ENCODE results near the gene CHAF1A.

The CHAF1A gene

DNA sequence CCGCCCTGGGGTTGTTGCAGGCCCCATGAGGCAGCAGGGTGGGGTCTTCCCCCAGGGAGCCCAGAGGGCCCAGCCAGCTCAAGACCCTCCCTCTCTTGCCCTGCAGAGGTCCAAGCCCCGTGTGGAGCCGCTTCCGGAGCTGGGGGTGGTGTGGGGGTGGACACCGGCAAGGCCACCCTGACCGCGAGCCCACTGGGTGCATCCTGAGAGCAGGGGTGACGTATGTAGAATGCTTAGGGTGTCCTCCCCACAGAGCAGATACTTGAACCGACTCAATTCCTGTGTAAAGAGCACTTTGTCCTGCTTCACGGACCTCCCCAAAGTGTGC, 40.3 kb downstream of the CHAF1A start:
- no peak for DNase-seq

DNA sequence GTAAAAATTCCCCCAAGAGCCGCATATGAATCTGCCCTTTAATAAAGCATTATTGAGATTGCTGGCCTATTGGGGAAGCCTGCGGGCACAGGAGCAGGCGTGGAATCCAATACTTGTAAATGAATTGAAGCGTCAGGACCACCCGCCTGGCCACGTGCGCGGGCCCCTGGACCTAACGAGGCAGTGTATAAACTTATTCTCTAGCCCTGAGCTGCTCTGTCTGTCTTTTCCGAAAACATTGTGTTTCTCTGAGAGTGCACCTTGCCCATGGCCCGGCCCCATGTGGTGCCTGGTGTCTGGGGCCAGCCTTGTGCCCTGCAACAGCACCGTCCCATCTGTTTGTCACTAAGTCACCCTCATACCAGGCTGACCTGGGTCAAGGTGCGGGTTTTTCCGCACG, 40.7 kb downstream of the CHAF1A start:
- DNase-seq, result no peak

DNA sequence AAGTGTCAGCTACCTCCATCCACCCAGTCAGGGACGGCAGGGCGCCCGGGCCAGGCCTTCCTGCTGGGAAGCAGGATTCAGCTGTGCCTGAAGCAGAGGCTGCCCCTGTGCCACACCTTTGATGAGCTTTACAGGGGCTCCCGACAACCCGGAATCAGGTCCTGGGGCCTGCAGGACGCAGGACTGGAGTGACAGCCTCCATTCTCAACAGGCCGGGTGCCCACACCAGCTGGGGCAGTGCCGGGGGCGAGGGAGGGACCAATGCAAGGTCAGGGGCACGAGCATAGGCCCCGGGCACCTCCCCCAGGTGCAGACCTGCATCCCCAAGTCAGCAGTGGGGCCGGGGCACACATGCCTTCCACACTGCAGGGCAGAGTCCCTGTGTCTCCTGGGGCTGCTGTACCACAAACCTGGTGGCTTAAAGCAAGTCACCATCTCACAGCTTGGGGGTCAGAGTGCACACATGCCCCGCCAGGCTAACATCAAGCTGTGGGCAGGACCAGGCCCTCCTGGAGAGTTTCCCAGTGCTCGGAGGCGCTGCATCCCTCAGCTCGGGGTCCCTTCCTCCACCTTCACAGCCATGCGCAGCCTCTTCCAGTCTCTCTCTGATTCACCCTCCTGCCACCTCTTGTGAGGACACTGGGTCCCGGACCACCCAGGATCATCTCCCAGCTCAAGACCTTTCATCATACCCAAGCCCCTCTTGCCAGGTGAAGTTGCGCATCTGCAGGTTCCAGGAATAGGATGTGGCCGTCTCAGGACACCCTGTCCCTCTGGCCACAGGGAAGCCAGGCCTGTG, 41.7 kb downstream of the CHAF1A start:
- no peak for DNase-seq

DNA sequence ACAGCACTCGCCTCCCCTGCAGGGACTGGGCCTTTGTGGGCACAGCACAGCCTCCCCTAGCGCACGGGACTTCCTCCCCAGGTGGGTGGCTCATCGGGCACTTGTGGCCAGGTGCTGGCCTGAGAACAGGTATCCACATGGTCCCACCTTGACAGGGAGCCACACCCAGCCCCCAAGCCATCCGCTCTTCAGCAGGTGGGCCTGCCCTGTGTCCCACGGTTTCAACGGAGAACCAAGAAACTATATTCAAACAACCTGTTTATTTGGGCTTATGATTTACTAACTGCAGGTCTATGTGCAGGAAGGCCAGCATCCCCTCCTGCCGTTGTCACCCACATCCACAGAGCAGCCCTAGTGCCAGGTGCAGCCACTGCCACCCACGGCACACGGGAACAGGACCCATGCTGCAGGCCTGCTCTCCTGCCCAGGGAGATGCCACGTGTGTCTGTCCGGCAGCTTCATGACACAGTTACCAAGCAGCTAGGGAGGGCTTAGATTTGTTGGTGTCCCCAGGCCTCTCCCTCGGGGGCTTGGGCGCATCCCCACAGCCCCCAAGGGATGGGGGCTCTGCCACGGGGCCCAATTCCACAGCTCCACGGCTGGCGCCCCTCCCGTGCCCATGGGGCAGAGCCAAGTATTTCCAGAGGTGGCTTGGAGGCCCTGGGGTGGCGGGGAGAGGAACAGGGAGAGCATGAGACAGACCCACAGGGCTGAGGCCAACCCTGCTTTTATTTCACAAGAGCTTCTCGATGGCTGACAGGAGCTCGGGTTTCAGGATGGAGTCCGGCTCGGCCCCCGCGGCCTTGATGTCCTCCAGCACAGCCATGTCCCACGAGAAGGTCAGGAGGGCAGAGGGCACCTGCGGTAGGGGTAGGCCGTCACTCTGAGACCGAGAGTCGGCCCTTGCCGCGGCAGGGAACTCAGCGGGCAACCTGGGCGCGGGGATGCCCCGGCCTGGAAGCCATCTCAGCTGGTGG, 42.6 kb downstream of the CHAF1A start:
- DNase-seq, result no peak

DNA sequence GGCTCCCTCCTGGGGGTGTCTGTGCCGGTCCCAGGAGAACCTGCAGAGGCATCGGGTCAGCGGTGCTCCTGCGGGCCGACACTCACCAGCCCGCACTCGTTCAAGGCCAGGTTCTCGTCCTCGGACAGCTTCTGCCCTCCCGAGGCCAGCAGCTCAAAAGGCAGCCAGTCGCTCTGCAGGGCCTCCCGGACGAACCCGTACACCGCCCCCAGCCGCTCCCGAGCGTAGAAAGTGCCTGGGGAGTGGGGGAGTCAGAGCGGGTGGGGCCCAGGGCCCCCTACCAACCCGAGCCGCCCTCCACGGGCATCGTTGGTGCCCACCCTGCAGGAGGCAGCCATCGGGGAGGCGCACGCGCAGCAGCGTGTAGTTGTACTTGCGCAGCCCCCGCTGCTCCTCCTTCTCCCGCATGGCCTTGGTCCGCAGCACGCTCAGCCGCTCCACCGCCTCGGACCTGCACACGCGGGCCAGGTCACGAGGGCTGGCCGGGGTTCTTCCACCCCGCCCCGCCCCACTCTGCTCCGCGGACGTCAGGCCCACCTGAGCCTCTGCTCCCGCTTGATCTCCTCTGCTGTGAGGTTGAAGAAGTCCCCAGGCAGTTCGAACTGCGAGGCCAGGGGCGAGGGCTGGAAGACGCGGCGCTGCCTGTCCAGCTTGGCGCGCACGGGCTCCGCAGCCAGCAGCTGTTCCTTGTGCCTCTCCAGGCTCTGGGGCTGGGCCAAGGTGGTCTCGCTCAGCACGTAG, 43.7 kb downstream of the CHAF1A start:
- DNase-seq, result no peak

DNA sequence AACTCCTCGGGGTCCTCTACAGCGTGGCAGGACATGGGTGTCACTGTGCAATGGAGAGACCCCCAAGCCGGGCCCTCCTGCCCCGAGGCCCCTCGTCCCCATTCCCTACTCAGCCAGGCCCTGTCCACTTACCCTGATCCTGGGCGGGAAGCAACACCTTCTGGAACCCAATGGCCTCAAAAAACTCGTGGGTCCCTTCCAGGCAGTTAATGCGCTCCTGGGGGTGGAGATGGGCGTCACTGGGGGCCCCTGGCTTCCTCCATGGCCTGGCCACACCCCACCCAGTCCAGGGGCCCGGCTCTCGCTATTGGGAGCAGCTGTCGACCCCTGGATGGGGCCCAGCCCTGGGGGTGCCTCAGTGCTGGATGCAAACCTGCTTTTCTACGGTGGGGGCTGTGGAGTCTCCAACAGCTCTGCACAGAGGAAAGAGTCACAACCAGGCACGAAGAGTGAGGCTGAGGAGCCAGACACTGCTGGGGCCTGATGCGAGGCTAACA, 44.3 kb downstream of the CHAF1A start:
- DNase-seq, result no peak

DNA sequence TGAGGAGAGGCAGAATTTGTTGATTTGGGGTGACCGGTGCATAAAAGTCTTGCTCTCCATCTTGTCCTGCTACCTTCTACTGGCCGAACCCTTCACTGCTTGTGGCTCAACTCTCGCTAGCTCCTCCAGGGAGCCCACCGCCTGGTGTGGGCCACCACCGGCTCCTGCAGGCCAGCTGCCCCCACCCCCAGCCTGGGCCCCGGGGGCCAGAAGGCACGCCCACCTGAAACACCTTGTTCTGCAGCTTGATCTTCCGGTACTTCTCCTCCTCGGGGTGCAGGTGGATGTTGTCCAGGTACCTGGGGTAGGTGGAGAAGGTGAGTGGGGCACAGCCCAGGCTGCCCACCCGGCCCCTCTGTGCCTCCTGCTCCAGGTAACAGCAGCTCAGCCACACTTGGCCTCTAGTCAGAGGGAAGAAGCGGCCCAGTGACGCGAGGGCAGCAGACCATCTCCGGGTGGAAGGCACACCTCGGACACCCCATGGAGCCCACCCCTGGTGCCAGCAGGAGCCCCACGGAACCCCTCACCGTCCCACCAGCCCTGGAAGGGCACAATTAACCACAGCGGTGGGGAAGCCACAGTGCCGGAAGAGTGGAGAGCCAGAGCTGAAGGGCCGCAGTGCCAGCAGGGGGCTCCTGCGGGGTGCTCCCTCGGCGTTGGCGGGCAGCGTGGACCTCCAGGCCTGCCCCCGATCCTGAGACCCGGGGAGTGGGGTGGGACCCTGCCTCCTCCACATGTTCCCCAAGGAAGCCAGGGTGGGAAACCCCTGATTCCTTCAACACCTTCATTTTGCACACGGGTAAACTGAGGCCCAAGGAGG, 45.1 kb downstream of the CHAF1A start:
- DNase-seq, result no peak

DNA sequence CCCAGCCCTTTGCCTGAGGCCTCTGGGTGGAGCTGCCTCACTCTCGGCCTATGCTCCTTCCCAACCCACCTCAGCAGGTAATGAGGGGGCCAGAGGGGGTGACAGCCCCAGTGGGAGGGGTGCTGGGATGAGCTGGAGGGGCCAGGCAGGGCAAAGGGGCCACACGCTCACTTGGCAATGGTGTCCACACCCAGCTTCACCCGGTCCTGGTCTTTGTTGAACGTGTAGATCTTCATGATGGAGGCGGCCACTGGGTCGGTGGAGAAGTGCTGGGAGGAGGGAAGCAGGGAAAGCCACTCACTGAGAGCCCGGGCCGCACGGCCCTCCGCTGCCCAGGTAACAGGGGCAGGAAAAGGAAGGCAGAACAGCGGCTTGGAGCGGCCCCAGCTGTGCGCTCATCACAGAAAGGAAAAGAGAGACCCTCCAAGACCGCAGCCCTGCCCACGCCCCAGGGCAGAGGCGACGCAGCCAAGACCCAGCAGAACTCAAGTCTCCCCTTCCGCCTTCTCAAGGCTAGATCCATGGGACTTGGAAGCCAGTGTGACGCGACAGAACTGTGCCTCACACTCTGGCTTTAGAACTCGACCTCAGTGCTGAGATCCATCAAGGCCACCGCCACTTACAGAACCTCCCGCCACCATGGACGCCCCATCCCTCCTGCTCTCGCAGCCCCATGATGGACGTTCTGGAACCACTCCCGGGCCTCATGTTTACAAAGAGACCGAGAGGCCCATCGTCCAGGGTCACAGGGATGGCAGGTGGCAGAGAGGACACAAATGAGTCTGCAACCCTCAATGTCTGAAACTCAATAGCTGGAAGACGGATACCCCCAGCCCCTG, 45.9 kb downstream of the CHAF1A start:
- DNase-seq, result no peak

DNA sequence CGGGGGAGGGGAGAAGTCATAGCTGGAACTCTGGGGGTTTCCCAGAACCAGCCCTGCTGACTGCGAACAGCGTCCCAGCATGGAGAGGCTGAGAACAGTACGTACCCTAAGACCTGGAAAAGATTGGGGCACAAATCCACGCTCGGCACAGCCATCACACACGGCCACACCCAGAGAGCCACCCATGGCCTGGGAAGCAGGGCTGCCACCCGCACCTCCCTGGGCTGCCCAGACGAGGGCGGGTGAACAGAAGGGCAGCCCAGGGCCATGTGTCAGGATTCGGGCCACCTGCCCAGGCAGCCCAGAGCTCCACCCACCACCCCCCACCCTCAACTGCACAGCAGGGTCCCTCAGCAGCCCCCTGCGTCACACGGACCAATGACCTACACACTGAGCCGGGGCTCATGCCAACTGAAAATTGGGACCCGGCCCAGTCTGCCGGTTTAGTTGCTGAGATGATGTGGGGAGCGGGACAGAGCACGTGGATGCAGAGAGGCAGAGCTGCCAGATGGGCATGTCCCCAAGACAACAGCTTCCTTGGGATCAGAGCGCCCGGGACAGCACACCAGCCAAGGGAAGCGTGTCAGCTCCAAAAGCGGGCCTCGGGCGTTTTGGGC, 46.7 kb downstream of the CHAF1A start:
- no peak for DNase-seq

DNA sequence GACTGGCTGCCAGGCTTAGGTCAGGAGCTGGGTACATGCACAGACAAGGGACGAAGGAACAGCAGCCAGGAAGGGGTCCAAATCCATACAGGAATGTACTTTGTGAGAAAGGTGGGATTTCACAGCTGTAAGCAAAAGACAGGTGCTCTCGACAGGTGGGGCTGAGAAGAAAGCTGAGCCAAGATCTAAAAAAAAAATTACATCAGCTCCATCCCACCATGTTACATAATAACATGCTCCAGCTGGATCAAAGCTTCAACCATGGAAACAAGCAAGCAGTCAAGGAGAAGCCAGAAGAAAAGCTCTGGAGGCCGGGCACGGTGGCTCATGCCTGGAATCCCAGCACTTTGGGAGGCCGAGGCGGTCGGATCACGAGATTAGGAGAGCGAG, 47.2 kb downstream of the CHAF1A start:
- DNase-seq, result no peak

DNA sequence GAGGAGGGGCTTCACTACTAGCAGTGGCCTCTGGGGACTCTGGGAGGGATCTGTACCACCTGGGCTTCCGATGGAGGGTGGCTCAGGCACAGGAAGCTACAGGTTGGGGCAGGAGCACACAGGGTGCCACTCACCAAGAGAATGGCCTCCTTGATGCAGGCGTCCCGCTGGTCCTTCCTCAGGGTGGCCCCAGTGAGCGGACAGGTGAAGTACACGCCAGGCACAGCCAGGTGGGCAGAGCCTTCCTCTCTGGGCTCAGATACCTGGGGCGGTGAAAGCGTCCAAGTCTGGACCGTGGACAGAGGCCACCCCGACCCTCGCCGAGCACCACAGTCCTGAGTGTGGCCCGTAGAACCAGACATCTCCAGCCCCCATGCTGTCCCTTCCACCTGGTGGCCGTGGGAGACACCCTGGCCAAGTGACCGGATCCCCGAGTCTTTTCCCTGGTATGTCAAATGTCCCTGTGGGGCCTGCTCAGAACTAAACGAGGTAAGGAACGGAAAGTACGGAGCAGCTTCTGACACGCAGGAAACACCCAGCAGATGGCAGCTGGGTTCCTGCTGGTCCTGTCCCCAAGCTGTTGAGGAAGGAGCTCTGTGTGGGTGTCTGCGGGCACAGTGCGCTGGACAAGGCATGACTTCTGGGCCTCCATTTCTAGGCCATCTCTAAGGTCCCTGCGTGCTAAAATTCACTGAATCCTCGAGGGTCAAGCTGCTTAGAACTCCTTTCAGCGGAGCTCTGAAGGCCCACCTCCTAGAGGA, 50.0 kb downstream of the CHAF1A start:
- DNase-seq, result no peak

DNA sequence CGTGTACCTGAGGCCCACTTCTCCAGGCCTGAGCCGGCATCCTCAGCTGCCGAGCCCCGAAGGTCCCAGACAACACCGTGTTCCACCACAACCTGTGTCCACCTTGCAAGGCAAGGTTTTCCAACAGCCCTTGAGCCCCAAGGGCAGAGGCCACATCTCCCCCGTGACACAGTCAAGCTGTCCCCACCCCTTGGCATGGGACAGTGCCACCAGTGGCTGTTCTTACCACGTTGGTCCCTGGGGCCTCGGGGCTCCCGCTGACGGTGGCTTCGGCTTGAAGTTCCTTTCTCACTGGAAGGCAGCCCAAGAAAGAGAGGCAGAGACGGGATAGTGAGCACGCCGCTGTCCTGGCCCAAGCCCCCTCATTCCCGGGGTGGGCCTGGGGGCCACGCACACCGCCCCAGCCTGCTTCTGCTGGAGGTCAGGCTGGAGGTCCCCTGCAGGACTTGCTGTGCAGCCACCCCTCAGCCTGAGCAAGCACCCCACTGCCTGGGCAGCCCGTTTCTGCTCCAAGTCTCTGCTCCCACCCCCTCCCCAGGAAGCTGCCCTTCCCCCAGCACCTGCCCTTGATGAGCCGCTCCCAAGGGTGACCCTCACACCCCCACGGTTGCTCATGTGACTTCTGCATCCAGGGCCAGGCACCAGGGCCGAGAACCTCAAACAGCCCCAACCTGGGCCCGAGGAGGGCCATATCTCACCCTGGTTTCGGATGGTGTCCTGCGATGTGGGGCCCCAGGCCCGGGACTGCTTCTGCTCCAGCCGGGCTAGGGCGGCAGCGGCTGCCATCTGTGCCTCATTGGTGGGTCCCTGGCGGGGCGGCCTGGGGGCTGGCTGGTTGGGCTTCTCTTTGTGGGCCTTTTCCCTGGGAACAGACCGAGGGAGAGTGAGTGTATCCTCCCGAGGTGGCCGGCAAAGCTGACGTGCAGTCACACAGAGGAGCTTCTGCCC, 51.1 kb downstream of the CHAF1A start:
- DNase-seq, result no peak

DNA sequence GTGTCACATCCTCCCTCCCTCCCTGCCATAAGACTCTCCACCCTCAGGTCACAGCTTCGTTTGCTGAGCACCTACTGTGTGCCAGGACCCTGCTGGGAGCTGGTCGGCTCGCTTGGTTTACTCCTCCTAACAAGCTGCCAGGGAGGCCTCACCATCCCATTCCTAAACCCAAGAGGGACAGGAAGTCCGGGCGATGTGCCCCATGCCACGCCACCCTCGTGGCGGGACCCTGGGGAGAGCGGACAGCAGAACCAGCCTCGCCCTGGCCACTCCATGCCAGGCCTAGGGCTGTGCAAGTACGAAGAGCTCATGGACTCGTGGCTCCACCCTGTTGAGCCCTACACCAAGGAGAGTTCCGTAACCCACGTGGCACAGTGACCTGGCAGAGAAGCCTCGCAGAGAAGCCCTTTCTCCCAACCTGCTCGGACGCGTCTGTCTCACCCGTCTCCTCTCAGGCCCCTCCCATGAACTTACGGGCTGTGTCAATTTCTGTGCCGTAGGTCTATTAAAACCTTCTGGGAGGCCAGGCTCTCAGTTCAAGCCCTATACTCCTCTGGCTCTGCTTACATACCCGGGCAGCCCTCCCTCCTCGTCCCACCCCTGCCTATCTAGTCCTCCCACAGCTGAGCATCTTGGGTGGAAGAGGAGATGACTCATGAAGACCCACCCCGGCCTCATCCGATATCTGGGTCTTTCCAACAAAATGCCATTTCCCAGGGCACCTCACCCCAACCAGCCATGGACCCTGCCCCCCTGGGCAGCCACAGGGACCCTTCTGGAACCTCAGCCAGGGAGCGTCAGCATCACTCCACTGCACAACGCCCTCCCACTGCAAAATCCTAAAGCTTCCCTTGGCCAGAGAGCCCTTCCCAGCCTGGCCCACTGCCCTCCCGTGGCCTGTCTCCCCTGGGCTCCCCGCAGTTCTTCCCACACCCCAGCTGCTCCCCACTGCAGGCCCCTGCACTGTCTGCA, 52.6 kb downstream of the CHAF1A start:
- no peak for DNase-seq

DNA sequence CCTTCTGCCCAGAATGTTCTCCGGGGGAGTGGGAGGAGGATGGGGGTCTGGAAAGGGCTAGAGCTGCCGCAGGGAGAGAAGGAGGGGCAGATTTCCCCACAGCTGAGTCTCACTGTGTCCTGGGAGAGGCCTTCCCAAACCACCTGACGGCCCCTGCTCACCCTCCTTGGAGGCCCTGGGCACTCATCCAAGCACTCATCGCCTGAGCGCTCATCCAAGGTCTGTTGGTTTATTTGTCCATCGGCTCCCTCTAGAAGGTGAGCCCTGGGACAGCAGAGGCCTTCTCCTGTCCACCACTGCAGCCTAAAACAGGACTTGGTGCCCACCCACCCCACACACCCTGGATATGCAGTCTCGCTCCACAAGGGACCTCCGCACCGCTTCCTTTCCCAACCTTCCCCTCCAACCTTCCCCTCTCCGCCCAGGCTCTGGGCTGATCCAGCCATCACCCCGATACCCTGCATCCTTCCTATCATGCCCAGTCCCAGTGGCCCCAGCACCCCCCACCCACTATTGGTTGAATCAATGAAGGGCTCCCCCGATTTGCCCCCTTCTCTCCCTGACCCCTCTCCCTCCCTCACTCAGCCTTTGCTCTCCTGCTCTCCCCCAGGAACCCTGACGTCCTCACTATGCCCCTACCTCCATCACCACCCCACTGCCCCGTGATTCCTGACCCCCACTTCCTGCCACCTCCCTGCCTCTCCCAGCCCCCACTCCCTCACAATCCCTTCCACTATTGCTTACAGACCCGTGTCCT, 53.5 kb downstream of the CHAF1A start:
- DNase-seq, result no peak

DNA sequence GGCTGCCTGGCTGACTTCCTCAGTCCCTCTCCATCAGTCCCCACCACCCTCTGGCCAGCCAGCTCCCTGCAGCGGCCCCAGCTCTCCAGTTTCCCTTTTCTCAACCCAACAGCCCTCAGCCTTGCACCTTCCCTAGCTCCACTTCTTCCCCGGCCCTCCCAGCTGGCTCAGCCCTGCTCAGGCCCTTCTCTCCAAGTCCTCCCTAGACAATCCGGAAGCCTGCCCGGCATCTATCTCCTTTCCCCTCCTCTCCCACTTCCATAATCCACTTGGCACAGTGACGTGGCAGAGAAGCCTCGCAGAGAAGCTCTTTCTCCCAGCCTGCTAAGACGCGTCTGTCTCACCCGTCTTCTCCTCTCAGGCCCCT, 54.0 kb downstream of the CHAF1A start:
- DNase-seq, result no peak

DNA sequence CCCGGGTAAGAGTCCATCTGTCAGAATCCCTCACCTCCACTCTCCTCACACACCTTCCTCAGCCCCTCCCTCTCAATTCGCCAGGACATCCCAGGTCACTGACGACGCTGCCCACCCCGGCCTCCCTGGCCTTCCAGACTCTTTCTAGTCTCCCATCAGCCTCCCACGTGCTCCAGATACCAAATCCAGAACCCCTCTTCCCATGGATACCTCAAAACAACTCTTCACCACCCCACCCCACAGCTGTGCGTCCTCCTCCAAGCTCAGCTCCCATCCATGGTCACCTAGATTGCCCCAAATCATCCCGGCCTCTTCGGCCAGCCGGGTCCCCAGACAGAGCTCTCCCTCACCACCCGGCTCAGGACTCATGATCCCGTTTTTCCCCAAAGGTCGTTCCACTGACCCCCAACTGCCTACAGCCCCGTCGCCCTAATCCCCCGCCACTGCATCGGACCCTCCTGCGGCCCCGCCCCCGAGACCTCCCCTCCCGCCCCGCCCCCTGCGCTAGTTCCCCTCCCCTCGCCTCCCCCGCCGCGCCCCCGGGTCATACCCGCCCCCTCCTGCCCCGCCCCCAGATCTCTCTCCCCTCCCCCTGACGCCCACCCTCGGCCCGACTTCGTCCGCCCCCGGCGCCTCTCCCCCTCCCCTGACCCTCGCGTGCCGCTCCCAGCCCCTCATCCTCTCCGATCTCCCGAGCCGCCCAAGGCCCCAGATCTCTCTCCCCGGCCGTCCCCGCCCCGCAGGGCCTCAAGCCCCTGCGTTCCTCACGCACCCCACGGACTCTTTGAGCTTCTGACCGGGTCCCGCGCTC, 54.6 kb downstream of the CHAF1A start:
- no peak for DNase-seq

All from NCI-H1048 (cell line).